MCF 10A (cell line): ENCODE results near the gene GSE1. TPM values are rescaled to one million over a fixed set of nuclear protein-coding genes. Genes with fewer than 3 reads are reported as not detected.

ENCODE experiments used
- BruUV-seq: library from RNA; stranded (reverse); fragments of 400-500 nt; replicated peaks from 2 replicates; lab custom pipeline; 2021; lab: Mats Ljungman, UMichigan
- CTCF ChIA-PET: fragments of 300-600 bp; sonication (Branson Sonifier 250); formaldehyde crosslinking; extraction: SDS; loops from one replicate; lab custom pipeline; 2021; ENCODE audit warnings: antibody characterized with exemption, inconsistent platforms; lab: Yijun Ruan, JAX
- POLR2A ChIA-PET: fragments of 300-600, 350-650 bp; sonication (Branson Sonifier 250); formaldehyde crosslinking; extraction: SDS; loops from one replicate; lab custom pipeline; 2020; ENCODE audit warnings: antibody characterized with exemption, inconsistent platforms; lab: Yijun Ruan, JAX
- DNase-seq: peaks from one replicate; pipeline ENCODE4 v3.0.0-alpha.2; 2018; ENCODE audit not compliant: unreplicated experiment
- H3K27ac Mint-ChIP-seq: one replicate; pipeline ENCODE4 v1.8.0; 2022; ENCODE audit warnings: mild to moderate bottlenecking, low read depth, mixed read lengths; ENCODE audit not compliant: unreplicated experiment
- H3K27me3 Mint-ChIP-seq: one replicate; pipeline ENCODE4 v1.8.0; 2022; ENCODE audit warnings: mixed read lengths; ENCODE audit not compliant: insufficient read depth, unreplicated experiment
- H3K36me3 Mint-ChIP-seq: one replicate; pipeline ENCODE4 v1.8.0; 2022; ENCODE audit warnings: mild to moderate bottlenecking, moderate library complexity, mixed read lengths; ENCODE audit not compliant: insufficient read depth, unreplicated experiment
- H3K4me1 Mint-ChIP-seq: one replicate; pipeline ENCODE4 v1.8.0; 2022; ENCODE audit warnings: mixed read lengths; ENCODE audit not compliant: insufficient read depth, unreplicated experiment
- H3K4me3 Mint-ChIP-seq: one replicate; pipeline ENCODE4 v1.8.0; 2022; ENCODE audit warnings: mild to moderate bottlenecking, moderate library complexity, mixed read lengths; ENCODE audit not compliant: unreplicated experiment
- H3K9me3 Mint-ChIP-seq: one replicate; pipeline ENCODE4 v1.8.0; 2022; ENCODE audit warnings: mixed read lengths; ENCODE audit not compliant: unreplicated experiment
- CTCF ChIP-seq: fragments of 200-600 bp; IDR thresholded peaks from one replicate; pipeline ENCODE4 v1.8.0; 2022; ENCODE audit warnings: antibody characterized with exemption, mild to moderate bottlenecking; ENCODE audit not compliant: unreplicated experiment
- intact Hi-C: fragments of 100-400 bp; cut with micrococcal nuclease; formaldehyde crosslinking; loops from 2 replicates; pipeline ENCODE4 v1.14.1; 2022
- total RNA-seq: library from RNA; stranded (reverse); gene quantifications from 2 replicates; pipeline ENCODE4 v1.2.3, GENCODE V29; 2022

GSE1 gene
- total RNA-seq, 1 experiment from 2014 or later = 52.9 TPM

GRCh38 chr16:85611194-85611443 lies 2.0 kb upstream of the GSE1 start:
- intact Hi-C loops = loop anchor here (2.0 to 5.0 kb wide), 3 partner anchors 96 to 314 kb away; no protein-coding TSS in a partner anchor
- H3K9me3 Mint-ChIP-seq = no peaks in the 10 kb centered on the region
- no peaks in the 10 kb centered on the region for H3K27me3 Mint-ChIP-seq
- POLR2A ChIA-PET = interaction anchor here (0.6 to 4.5 kb wide), 12 partner anchors 8 to 800 kb away, joined by 3 to 68 read pairs (median 4); no protein-coding TSS in a partner anchor
- CTCF ChIA-PET = interaction anchor here (0.6 to 3.2 kb wide), 27 partner anchors 14 to 594 kb away, joined by 3 to 41 read pairs (median 4); no protein-coding TSS in a partner anchor
- peak overlapping the region; percentile 19 for H3K27ac Mint-ChIP-seq
- DNase-seq = no peak
- BruUV-seq = no TSS peak
- peaks cover 16% of the 10 kb centered on the region for H3K4me1 Mint-ChIP-seq
- TF ChIP-seq CTCF = no peak
- peak overlapping the region; percentile 63 for H3K4me3 Mint-ChIP-seq
- no peaks in the 10 kb centered on the region for H3K36me3 Mint-ChIP-seq

- Mint-ChIP-seq H3K9me3 (no peaks in the 10 kb centered on the region), H3K36me3 (no peaks in the 10 kb centered on the region), H3K27me3 (no peaks in the 10 kb centered on the region), H3K4me3 (peak overlapping the region; percentile 76), H3K27ac (peak overlapping the region; percentile 69), H3K4me1 (peaks cover 16% of the 10 kb centered on the region)
- intact Hi-C loops = loop anchor here (2.0 to 5.0 kb wide), 3 partner anchors 97 to 314 kb away; no protein-coding TSS in a partner anchor
- no peak for TF ChIP-seq CTCF
- peak; percentile 87 for DNase-seq
- ChIA-PET POLR2A (interaction anchor here (0.6 to 4.5 kb wide), 18 partner anchors 53 to 801 kb away, joined by 3 to 68 read pairs (median 5); partner anchors contain the start of gene ZDHHC7), CTCF (interaction anchor here (0.6 to 3.2 kb wide), 10 partner anchors 54 to 336 kb away, joined by 3 to 41 read pairs (median 8); no protein-coding TSS in a partner anchor)
- no TSS peak for BruUV-seq
Observed at GRCh38 chr16:85611444-85612190, 1.5 kb upstream of the GSE1 start.

GRCh38 chr16:85612191-85612800 lies 826 bp upstream of the GSE1 start:
- intact Hi-C loops = loop anchor here (5.0 kb wide), 1 partner anchor 315 kb away; no protein-coding TSS in a partner anchor
- Mint-ChIP-seq H3K27ac (peak overlapping the region; percentile 69), H3K9me3 (no peaks in the 10 kb centered on the region), H3K4me3 (peak overlapping the region; percentile 76), H3K27me3 (no peaks in the 10 kb centered on the region), H3K36me3 (no peaks in the 10 kb centered on the region), H3K4me1 (peaks cover 16% of the 10 kb centered on the region)
- TSS peak; percentile 86 for BruUV-seq
- CTCF ChIA-PET = interaction anchor here (0.8 to 1.3 kb wide), 2 partner anchors 132 to 185 kb away, joined by 3 read pairs; no protein-coding TSS in a partner anchor
- POLR2A ChIA-PET = interaction anchor here (0.7 to 4.5 kb wide), 20 partner anchors 54 to 618 kb away, joined by 3 to 68 read pairs (median 4); partner anchors contain the start of gene ZDHHC7
- peak; percentile 97 for DNase-seq
- TF ChIP-seq CTCF = no peak
